RWPE2 (cell line): ENCODE results near the gene TCEAL8.

ENCODE experiments used
- ATAC-seq: fragments of 200-7000 bp; cut with Tn5 transposase; 3 replicates; pipeline ENCODE4 v1.9.1; 2021; ENCODE audit warnings: low read depth
- DNase-seq: peaks from one replicate; pipeline ENCODE4 v3.0.0-alpha.2; 2020; ENCODE audit warnings: low spot score
- H3K27ac ChIP-seq: fragments of 450-650 bp; 2 replicates; pipeline ENCODE4 v1.5.1; 2017; ENCODE audit warnings: mild to moderate bottlenecking; ENCODE audit not compliant: poor library complexity, severe bottlenecking
- H3K27me3 ChIP-seq: fragments of 250-450 bp; sonication (Bioruptor Pico); 2 replicates; pipeline ENCODE4 v1.5.1; 2021; ENCODE audit warnings: mild to moderate bottlenecking, moderate library complexity; ENCODE audit not compliant: insufficient read depth, poor library complexity, severe bottlenecking
- H3K36me3 ChIP-seq: fragments of 250-450 bp; sonication (Bioruptor Pico); 2 replicates; pipeline ENCODE4 v1.5.1; 2020; ENCODE audit warnings: low read depth, mild to moderate bottlenecking, moderate library complexity
- H3K4me1 ChIP-seq: fragments of 250-450 bp; sonication (Bioruptor Pico); 2 replicates; pipeline ENCODE4 v1.5.1; 2021; ENCODE audit warnings: mild to moderate bottlenecking, moderate library complexity; ENCODE audit not compliant: insufficient read depth, poor library complexity, severe bottlenecking
- H3K4me3 ChIP-seq: fragments of 250-450 bp; sonication (Bioruptor Pico); 2 replicates; pipeline ENCODE4 v1.5.1; 2021; ENCODE audit warnings: mild to moderate bottlenecking, moderate library complexity; ENCODE audit not compliant: severe bottlenecking
- H3K9me3 ChIP-seq: fragments of 250-450 bp; sonication (Bioruptor Pico); 2 replicates; pipeline ENCODE4 v1.5.1; 2021; ENCODE audit warnings: mild to moderate bottlenecking, moderate library complexity; ENCODE audit not compliant: severe bottlenecking
- TF ChIP-seq, protein P1 (sequence below): fragments of 450-650 bp; IDR thresholded peaks from one replicate; pipeline ENCODE4 v1.5.1; 2017; ENCODE audit warnings: mild to moderate bottlenecking, moderate library complexity; ENCODE audit not compliant: poor library complexity, severe bottlenecking

TCEAL8 gene

DNA sequence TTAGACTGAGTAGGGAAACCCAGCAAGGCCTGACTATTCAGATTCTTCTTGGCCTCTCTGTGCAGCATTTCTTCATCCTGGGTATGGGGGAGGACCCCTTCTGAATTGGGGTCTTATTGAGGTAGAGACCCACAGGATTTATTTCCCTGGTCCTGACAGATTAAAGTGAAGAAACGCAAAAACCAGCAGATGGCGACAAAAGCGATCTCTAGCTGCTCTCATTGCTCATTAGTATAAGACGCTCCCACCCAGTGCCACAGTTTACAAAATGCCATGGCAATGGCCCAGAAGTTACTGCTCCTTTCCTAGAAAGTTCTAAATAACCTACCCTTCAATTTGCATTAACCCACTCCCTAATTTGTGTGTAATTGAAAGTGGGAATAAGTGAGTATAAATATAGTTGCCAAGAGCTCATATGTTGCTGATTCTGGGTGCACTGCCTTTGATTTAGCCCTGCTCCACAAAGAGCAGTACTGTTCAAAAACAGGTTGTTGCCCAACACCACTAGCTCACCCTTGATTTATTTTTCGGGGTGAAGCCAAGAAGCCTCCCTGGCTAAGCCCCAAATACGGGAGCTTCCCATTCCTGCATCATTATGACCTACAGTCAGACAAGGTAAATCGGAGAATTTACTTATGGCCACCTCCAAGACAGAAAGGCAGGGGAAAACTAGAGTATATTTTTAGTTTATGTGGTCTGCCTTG, 43.8 kb downstream of the TCEAL8 start:
- no peaks in the 10 kb centered on the region for H3K4me1 ChIP-seq
- H3K4me3 ChIP-seq, result no peak overlapping the region
- no peak for DNase-seq
- H3K36me3 ChIP-seq, result no peaks in the 10 kb centered on the region
- peak; percentile 39; the same call in 2 of the 3 replicates for ATAC-seq
- no peaks in the 10 kb centered on the region for H3K9me3 ChIP-seq
- no peak overlapping the region for H3K27ac ChIP-seq
- H3K27me3 ChIP-seq, result no peaks in the 10 kb centered on the region
- TF ChIP-seq, protein P1, sequence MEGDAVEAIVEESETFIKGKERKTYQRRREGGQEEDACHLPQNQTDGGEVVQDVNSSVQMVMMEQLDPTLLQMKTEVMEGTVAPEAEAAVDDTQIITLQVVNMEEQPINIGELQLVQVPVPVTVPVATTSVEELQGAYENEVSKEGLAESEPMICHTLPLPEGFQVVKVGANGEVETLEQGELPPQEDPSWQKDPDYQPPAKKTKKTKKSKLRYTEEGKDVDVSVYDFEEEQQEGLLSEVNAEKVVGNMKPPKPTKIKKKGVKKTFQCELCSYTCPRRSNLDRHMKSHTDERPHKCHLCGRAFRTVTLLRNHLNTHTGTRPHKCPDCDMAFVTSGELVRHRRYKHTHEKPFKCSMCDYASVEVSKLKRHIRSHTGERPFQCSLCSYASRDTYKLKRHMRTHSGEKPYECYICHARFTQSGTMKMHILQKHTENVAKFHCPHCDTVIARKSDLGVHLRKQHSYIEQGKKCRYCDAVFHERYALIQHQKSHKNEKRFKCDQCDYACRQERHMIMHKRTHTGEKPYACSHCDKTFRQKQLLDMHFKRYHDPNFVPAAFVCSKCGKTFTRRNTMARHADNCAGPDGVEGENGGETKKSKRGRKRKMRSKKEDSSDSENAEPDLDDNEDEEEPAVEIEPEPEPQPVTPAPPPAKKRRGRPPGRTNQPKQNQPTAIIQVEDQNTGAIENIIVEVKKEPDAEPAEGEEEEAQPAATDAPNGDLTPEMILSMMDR, result peak; percentile 60

DNA sequence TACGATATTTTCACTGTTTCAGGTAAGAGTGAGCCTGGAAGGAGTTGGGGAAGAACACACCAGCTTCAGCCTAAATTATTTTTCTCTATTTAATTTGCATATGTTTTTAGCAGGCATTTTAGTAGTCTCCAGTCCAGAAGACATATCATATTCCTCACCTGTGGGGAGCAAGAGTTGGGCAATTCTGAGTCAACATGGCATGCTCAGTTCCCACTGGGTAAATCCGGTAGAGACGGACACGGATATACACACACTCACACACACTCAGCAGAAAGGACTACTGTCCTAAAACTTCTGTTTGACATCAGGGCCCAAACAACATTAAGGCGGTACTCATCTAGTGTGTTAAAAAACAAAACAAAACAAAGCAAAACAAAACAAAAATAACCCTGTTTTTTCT, 44.9 kb downstream of the TCEAL8 start:
- ATAC-seq (no peak), DNase-seq (no peak)
- Histone ChIP-seq H3K9me3 (no peaks in the 10 kb centered on the region), H3K36me3 (no peaks in the 10 kb centered on the region), H3K4me1 (no peaks in the 10 kb centered on the region), H3K27me3 (no peaks in the 10 kb centered on the region), H3K4me3 (no peak overlapping the region), H3K27ac (no peak overlapping the region)
- TF ChIP-seq, protein P1, result no peak
